SH-SY5Y (cell line): Measurements from ENCODE around the gene KDM4C.

ENCODE experiments used
- GATA2 ChIP-seq: IDR thresholded peaks from 2 replicates; pipeline ENCODE4 v1.6.1; 2011; ENCODE audit warnings: mild to moderate bottlenecking, low read depth, low read length
- GATA3 ChIP-seq: IDR thresholded peaks from 2 replicates; pipeline ENCODE4 v1.6.1; 2011; ENCODE audit warnings: low read depth, mild to moderate bottlenecking, low read length, moderate library complexity

DNA sequence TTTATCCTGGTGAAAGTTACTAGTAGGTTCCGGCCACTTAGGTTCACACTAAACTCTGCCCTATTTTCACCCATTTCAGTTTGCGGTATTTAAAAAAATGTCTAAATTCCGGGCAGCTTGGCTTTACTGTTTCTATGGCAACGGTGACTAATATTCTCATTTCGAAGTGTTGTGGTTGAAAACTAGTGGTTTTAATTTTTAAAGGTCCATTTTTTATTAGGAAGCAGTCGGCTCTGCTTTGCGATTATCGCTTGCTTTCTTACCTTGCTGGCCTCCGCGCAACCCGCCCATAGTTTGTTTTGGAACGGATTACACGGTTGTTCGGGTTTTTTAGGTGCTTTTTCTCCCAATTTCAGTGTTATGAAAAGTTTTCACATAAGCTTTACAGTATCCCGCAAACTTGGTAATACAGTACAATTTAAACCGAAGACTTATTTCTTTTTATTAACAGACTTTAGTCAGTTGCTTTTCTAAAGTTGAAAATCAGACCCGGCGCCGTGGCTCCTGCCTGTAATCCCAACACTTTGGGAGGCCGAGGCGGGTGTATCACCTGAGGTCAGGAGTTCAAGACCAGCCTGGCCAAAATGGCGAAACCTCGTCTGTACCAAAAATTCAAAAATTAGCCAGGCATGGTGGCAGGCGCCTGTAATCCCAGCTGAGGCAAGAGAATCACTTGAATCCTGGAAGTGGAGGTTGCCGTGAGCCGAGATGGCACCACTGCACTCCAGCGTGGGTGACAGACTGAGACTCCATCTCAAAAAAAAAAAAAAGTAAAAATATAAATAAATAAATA is 1.6 kb downstream of the KDM4C start:
- TF ChIP-seq GATA3 = no peak
- no peak for TF ChIP-seq GATA2
